Cardiac muscle cell (in vitro differentiated cells and primary cell): ENCODE data around the gene METTL1. TPM values are rescaled to one million over a fixed set of nuclear protein-coding genes. Genes with fewer than 3 reads are reported as not detected.

Source experiments
- DNase-seq, 2 donors: peaks; one replicate each; pipeline versions ENCODE4 v3.0.0 to v3.0.0-alpha.2; 2010 to 2017; ENCODE audit warnings: low read depth in 1 of 2, low spot score in 1 of 2
- H3K27ac ChIP-seq: fragments of 200-600 bp; sonication (generic); 2 replicates; pipeline ENCODE4 v1.5.1; 2016
- H3K27me3 ChIP-seq: fragments of 200-600 bp; sonication (generic); 2 replicates; pipeline ENCODE4 v1.6.0; 2016; ENCODE audit warnings: control low read depth
- H3K36me3 ChIP-seq: fragments of 200-600 bp; sonication (generic); 2 replicates; pipeline ENCODE4 v1.5.1; 2016; ENCODE audit warnings: control low read depth
- H3K4me1 ChIP-seq: fragments of 200-600 bp; sonication (generic); 2 replicates; pipeline ENCODE4 v1.8.1; 2017; ENCODE audit warnings: low read depth, mild to moderate bottlenecking, mixed run types
- H3K4me3 ChIP-seq: fragments of 200-600 bp; sonication (generic); 2 replicates; pipeline ENCODE4 v1.5.1; 2016; ENCODE audit warnings: mild to moderate bottlenecking
- H3K9me3 ChIP-seq: fragments of 200-600 bp; sonication (generic); 2 replicates; pipeline ENCODE4 v1.5.1; 2017; ENCODE audit warnings: low read depth, mild to moderate bottlenecking, control low read depth
- CTCF ChIP-seq: IDR thresholded peaks from 2 replicates; pipeline ENCODE4 v1.5.1; 2012; ENCODE audit warnings: low read depth, mild to moderate bottlenecking, low read length
- polyA plus RNA-seq: library from polyadenylated mRNA; unstranded; fragments of >200 nt; fragmentation: Nextera tagmentation; extraction: Ambion mirVana; gene quantifications from 2 replicates; pipeline ENCODE4 v1.2.1, GENCODE V29; 2016
- total RNA-seq: library from RNA; depleted of rRNA; stranded (reverse); fragments of >200 nt; gene quantifications from 2 replicates; pipeline ENCODE4 v1.2.3, GENCODE V29; 2016

The METTL1 gene
- total and polyA plus RNA-seq, 2 experiments from 2014 or later = 8.1 to 21.6 TPM

GRCh38 chr12:57815177-57816000 lies 43.5 kb upstream of the METTL1 start:
- Histone ChIP-seq H3K4me3 (no peak overlapping the region), H3K4me1 (no peaks in the 10 kb centered on the region), H3K36me3 (peaks cover 9% of the 10 kb centered on the region), H3K9me3 (no peaks in the 10 kb centered on the region), H3K27me3 (no peaks in the 10 kb centered on the region), H3K27ac (no peak overlapping the region)
- no peak for DNase-seq
- TF ChIP-seq CTCF = peak; percentile 23

- Histone ChIP-seq H3K27ac (no peak overlapping the region), H3K36me3 (peaks cover 7% of the 10 kb centered on the region), H3K27me3 (no peaks in the 10 kb centered on the region), H3K9me3 (no peaks in the 10 kb centered on the region), H3K4me1 (no peaks in the 10 kb centered on the region), H3K4me3 (no peak overlapping the region)
- peak; percentile 47 for TF ChIP-seq CTCF
- peak in 1 of 2 donors; percentile 91 for DNase-seq
Observed at GRCh38 chr12:57813971-57814772, 42.3 kb upstream of the METTL1 start.

GRCh38 chr12:57813111-57813970 lies 41.4 kb upstream of the METTL1 start:
- Histone ChIP-seq H3K4me1 (no peaks in the 10 kb centered on the region), H3K36me3 (peaks cover 3% of the 10 kb centered on the region), H3K9me3 (no peaks in the 10 kb centered on the region), H3K4me3 (no peak overlapping the region), H3K27me3 (no peaks in the 10 kb centered on the region), H3K27ac (no peak overlapping the region)
- no peak for DNase-seq
- no peak for TF ChIP-seq CTCF

GRCh38 chr12:57811028-57811755 lies 39.3 kb upstream of the METTL1 start:
- no peak for DNase-seq
- Histone ChIP-seq H3K4me1 (no peaks in the 10 kb centered on the region), H3K36me3 (peaks cover 13% of the 10 kb centered on the region), H3K27me3 (no peaks in the 10 kb centered on the region), H3K9me3 (no peaks in the 10 kb centered on the region), H3K27ac (no peak overlapping the region), H3K4me3 (no peak overlapping the region)
- TF ChIP-seq CTCF = no peak
